HEK293T (cell line): ENCODE results near the gene FBXO44.

ENCODE experiments used
- ARNT ChIP-seq: fragments of 450-650 bp; IDR thresholded peaks from 2 replicates; pipeline ENCODE4 v1.6.1; 2017; ENCODE audit warnings: mild to moderate bottlenecking
- CTBP1 ChIP-seq: fragments of 450-650 bp; IDR thresholded peaks from 2 replicates; pipeline ENCODE4 v1.6.1; 2016; ENCODE audit warnings: borderline replicate concordance
- FOXA1 ChIP-seq: fragments of 450-650 bp; IDR thresholded peaks from 2 replicates; pipeline ENCODE4 v1.6.1; 2016; ENCODE audit warnings: mild to moderate bottlenecking
- FOXK2 ChIP-seq: fragments of 450-650 bp; IDR thresholded peaks from 2 replicates; pipeline ENCODE4 v1.6.1; 2016; ENCODE audit warnings: mild to moderate bottlenecking
- HDGF ChIP-seq: fragments of 450-650 bp; IDR thresholded peaks from 2 replicates; pipeline ENCODE4 v1.6.1; 2017; ENCODE audit warnings: antibody characterized with exemption, borderline replicate concordance
- SP1 ChIP-seq: fragments of 450-650 bp; IDR thresholded peaks from 2 replicates; pipeline ENCODE4 v1.6.1; 2017
- SUZ12 ChIP-seq: fragments of 450-650 bp; IDR thresholded peaks from 2 replicates; pipeline ENCODE4 v1.6.1; 2016; ENCODE audit warnings: mild to moderate bottlenecking
- TARDBP ChIP-seq: fragments of 450-650 bp; IDR thresholded peaks from 2 replicates; pipeline ENCODE4 v1.6.1; 2016

DNA sequence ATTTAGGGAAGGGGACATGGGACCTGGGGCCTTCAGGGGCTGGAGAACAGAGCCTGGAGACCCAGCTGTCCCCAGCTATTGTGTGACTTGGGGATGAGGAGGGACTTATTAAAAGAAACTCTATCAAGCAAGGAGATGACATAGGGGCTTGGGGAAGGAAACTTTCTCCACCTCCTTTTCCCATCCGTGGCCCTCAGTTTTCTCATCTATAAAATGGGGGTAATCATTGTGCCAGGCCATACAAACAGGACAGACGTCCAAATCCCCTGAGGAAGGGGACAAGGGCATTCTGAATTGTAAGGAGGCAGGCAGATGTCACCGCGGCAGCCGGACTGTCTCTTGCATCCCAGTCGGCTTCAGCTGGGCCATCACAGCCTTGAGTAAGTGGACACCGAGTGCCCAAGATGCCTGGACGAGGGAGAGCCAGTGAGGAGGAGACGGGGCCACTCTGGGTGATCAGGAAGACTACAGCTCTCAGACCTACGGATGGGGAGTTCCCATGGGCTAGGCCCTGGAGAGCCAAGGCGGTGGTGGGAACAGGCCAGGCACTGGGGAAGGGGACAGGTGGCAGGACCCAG, 2.4 kb upstream of the FBXO44 start:
- TF ChIP-seq FOXK2 (no peak), ARNT (no peak), TARDBP (no peak), SP1 (no peak), CTBP1 (no peak), SUZ12 (no peak), FOXA1 (no peak), HDGF (no peak)
